NCI-H1092 treated with DMSO at 0.1 percent for 48 hours (cell line): ENCODE data around the gene ZSCAN2.
"Not testable (repeated sequence)": the region's sequence is repeated elsewhere in the genome, so short reads cannot be mapped to it uniquely, and the experiment has no call there.

Source experiments
- DNase-seq: peaks from one replicate; lab custom pipeline; 2025; lab: John Stamatoyannopoulos, UW

Gene ZSCAN2

DNA sequence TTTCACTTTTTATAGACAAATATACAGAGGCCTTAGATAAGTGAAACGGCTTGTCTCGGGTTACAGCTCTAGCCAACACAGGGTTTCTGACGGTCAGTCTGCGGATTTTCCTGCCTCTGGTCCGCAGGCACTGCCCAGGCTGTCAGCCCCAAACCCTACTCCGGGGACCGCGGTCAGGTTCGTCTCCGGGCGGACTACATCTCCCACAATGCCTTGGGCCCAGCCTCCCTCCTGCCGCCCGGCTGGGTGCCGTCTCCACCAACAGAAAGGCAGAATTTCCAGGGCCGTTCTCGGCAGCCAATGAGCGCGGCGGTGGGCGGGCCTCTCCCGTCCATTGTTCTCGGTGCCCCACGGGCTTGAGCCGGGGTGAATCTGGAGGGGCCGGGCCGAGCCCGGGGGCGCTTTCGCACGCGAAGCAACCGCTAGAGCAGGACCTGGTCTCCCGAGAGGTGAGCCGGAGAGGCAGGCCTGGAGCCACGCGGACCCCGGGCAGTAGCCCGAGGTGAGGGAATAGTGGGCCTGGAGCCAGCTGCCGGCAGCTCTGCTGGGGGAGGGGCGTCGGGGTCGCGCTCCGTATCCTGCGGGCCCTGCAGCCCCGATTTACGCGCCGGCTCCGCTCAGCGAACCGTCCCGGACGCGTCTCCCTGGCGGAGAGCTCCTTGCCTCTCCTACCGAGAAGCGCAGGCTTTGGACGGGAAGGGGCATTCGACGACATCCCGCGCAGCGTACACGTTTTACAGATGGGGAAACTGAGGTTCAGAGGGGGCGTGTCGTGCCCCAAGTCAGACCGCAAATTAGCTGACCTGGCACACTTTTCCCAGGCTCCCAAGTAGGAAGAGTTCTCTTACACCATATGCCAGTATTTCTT lies at the start of gene ZSCAN2:
Gene ZSCAN2, plus strand, starts transcription at position 323 of the 868 bp plus-strand sequence. CDS start 2,919 bp downstream, outside the sequence.
- DNase-seq: peak; percentile 88

DNA sequence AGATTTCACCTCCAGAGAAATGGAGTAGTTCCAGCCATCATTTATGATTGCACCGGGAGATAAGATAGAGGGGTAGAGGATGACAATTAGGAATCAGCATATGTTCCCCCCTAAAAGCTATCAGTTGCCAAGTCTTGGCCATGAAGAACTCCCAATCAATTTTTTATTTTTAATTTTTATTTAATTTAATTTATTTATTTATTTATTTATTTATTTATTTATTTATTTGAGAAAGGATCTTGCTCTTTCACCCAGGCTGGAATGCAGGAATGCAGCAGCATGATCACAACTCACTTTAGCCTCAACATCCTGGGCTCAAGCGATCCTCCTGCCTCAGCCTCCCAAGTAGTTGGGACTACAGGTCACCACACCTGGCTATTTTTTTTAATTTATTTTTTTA lies 49.2 kb upstream of the ZSCAN2 start:
- not testable (repeated sequence) for DNase-seq

- no peak for DNase-seq
Measured at GRCh38 chr15:84552896-84553295, 47.9 kb upstream of the ZSCAN2 start.

GRCh38 chr15:84556690-84557089 lies 44.1 kb upstream of the ZSCAN2 start:
- DNase-seq: not testable (repeated sequence)

GRCh38 chr15:84568021-84568420 lies 32.8 kb upstream of the ZSCAN2 start:
- not testable (repeated sequence) for DNase-seq

- no peak for DNase-seq
Measured at GRCh38 chr15:84570164-84570735, 30.6 kb upstream of the ZSCAN2 start.

- no peak for DNase-seq
Measured at GRCh38 chr15:84572231-84572630, 28.6 kb upstream of the ZSCAN2 start.

GRCh38 chr15:84575493-84575892 lies 25.3 kb upstream of the ZSCAN2 start:
- DNase-seq: no peak

GRCh38 chr15:84577891-84578290 lies 22.9 kb upstream of the ZSCAN2 start:
- not testable (repeated sequence) for DNase-seq

DNA sequence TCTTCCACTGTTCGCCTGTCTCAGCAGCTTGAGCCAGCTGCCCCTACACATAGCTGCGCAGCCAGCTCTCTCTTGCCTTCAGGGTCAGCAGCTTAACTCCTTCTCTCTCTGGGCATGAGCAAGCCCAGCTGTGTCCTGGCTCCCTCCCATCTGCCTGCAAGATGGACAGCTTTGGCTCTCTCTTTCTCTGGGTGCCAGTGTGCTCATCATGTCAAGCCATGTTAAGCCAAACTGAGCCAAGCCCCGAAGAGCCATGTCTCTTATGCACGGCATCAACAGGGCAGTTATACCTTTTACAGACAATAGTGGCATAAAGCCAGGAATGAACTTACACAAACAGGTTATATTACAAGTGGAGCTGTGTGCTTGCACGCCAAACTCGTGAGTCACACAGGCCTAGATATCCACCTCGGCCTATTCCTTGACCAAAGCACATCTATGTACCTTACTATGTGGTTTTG lies 21.5 kb upstream of the ZSCAN2 start:
- DNase-seq: not testable (repeated sequence)

DNA sequence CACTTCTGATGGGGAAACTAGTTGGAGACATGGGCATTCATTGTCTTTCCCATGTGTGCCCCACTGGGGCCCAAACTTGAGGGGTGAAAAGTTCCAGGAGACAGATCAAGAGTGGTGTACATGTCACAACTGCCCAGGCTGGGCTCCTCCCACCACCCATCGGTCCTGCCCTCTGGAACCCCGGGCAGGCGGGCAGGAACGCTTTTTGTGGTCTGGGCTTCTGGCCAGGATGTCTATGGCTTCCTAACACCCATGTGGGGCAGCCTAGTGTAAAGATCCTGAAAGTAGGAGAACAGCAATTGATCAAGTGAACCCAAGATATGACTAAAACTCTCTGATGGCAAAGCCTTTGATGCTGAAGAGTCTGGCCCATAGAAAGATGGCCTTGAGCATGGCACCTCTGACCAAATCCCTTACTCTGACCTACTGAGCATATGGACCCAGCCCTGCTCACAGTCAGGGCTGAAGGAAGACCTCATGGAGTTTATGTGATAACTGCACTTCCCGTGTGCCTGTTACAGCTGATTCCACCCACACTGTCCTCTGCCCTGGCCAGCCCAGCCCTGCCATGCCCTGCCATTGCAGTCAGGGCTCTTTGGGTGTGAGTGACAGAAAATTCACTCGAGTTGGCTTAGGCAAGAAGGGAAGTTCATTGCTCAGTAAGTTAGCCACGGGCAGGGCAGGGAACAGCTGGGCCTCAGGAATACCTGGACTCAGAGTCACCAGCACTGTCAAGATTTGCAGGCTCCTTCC lies 19.0 kb upstream of the ZSCAN2 start:
- not testable (repeated sequence) for DNase-seq

GRCh38 chr15:84582583-84583157 lies 18.1 kb upstream of the ZSCAN2 start:
- no peak for DNase-seq

- not testable (repeated sequence) for DNase-seq
Measured at GRCh38 chr15:84583921-84584320, 16.9 kb upstream of the ZSCAN2 start.

DNA sequence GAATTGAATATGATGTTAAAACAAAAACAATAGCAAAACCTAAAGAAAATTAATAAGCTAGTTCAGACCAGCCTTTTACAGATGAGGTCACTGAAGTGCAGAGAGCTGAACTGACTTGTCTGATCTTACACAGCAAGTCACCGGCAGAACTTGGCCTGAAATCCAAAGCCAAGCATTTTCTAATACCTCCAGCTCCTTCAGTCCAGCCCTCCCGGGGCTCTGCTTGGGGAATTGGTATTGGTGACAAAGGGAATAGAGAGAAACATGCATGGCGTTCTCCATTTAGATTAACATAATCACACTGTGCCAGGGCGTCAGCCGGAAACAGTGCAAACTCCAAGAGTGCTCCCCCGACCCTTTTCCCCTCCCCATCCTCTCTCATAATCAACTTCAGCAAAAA lies 14.1 kb upstream of the ZSCAN2 start:
- DNase-seq: no peak

DNA sequence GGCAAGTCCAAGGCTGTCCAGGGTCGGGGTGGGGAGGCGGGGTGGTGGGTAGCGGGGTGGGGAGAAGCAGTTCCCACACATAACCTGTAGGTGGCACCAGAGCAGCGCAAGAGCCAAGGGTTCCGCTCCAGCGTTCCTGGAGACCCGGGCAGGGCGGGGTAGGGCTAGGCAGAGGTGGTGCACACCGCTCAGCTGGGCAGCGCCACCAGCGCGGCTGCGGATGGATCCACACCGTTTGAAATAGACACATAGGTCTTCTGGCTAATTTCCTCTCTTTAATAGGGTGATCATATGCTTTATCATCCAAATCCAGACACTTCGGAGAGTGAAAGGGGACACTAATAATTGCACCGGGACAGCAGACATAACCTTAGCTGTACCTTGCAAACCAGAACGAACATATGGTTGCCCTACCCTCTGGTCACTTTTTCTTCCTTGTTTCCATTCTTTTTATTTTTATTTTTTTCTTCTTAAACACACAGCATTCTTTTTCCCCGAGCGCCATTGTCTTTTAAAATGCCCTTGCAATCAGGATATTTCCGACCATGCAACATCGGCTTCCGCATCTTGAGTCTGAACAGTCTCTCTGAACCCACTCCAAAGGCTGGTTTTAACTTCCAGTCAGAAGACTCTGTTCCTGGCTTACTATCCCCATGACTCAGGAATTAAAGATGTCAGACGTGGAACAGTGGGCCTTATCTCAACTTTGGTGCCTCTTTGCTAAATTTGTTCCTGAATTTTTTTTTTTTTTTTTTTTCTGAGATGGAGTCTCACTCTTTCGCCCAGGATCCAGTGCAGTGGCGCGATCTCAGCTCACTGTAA lies 12.5 kb upstream of the ZSCAN2 start:
- DNase-seq: peak; percentile 75

DNA sequence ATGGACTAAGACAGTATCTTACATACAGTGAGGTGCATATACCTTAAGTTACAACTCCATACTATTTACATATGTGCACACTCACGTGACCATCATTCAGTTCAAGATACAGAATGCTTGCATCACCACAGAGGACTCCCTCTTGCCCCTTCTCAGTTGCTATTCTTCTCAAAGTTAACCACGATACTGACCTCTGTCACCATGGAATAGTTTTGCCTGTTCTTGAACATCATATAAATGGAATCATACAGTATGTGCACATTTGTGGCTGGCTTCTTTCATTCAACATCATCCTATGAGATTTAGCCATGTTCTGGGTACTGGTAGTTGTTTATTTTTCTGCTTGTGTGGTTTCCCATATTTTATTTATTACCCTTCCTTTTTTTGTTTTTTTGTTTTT lies 10.4 kb upstream of the ZSCAN2 start:
- DNase-seq: no peak

- no peak for DNase-seq
Measured at GRCh38 chr15:84591815-84592214, 9.0 kb upstream of the ZSCAN2 start.

GRCh38 chr15:84594617-84595290 lies 6.1 kb upstream of the ZSCAN2 start:
- no peak for DNase-seq

- no peak for DNase-seq
Measured at GRCh38 chr15:84595660-84596059, 5.1 kb upstream of the ZSCAN2 start.

- DNase-seq: no peak
Measured at GRCh38 chr15:84597296-84597695, 3.5 kb upstream of the ZSCAN2 start.

GRCh38 chr15:84598250-84598649 lies 2.6 kb upstream of the ZSCAN2 start:
- DNase-seq: no peak
